GM21515 (cell line): ENCODE data around the gene WDFY4.

ENCODE experiments used
- ATAC-seq: cut with Tn5 transposase; IDR thresholded peaks from one replicate; pipeline ENCODE4 v1.9.1; 2021; ENCODE audit not compliant: unreplicated experiment

Gene WDFY4

GRCh38 chr10:48656241-48656913, 28.3 kb upstream of the WDFY4 start:
- peak; percentile 87 for ATAC-seq

- ATAC-seq, result no peak
These were observed 27.8 kb upstream of the WDFY4 start for GRCh38 chr10:48656914-48657305.

DNA sequence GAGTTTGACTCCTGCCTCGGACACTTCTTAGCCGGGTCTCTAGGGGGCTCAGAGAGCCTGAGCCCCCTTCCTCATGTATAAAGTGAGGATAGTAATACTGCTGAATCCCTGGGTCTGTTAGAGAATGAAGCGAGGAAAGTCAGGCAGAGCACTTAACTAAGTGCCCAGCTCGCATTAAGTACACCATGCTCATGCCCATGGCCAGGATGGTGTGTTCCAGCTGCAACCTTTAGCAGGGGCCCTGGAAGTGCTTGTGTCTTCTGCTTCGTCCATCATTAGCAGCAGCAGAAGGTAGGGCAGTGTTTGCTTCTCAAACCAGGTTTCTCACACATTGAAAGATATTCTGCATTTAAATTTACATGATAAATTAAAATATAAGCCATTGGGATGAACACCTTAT, 27.3 kb upstream of the WDFY4 start:
- ATAC-seq, result no peak

- no peak for ATAC-seq
These were observed 26.3 kb upstream of the WDFY4 start for GRCh38 chr10:48658243-48658974.

GRCh38 chr10:48658975-48659269, 25.8 kb upstream of the WDFY4 start:
- no peak for ATAC-seq

DNA sequence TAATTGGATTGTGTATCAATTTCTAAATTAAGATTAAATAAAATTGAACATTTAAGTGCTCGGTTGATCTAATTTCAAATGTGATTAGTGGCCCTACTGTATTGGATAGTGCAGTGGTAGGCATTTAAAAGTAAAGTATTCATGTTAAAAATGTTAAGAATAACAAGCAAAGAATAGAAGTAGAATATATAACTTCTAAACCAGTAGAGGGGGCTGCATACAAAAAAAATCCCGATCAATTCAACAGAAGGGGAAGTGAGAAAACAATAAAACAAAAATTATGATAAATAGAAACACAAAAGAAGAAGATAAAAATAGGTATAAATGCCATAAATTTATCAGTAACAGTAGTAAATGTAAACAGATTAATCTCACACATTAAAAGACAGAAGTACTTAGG, 24.9 kb upstream of the WDFY4 start:
- no peak for ATAC-seq

DNA sequence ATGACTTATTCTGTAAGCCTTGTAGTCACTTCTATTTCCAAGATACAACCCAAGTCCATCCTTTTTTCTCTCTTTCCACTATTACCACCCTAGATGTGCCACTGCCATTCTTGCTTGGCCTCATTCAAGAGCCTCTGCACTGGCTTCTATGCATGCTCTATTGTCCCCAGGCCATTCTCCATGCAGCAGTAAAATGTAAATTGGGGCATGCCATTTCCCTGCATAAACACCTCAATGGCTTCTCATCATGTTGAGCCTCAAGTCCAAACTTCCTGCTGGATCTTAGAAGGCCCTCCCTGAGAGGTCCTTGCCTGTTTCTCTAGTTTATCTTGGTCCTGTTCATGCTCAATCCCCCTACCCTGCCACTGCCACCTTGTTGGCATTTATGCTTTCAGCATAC, 23.2 kb upstream of the WDFY4 start:
- ATAC-seq, result no peak

- ATAC-seq, result peak; percentile 30
These were observed 16.6 kb upstream of the WDFY4 start for GRCh38 chr10:48667960-48668590.

DNA sequence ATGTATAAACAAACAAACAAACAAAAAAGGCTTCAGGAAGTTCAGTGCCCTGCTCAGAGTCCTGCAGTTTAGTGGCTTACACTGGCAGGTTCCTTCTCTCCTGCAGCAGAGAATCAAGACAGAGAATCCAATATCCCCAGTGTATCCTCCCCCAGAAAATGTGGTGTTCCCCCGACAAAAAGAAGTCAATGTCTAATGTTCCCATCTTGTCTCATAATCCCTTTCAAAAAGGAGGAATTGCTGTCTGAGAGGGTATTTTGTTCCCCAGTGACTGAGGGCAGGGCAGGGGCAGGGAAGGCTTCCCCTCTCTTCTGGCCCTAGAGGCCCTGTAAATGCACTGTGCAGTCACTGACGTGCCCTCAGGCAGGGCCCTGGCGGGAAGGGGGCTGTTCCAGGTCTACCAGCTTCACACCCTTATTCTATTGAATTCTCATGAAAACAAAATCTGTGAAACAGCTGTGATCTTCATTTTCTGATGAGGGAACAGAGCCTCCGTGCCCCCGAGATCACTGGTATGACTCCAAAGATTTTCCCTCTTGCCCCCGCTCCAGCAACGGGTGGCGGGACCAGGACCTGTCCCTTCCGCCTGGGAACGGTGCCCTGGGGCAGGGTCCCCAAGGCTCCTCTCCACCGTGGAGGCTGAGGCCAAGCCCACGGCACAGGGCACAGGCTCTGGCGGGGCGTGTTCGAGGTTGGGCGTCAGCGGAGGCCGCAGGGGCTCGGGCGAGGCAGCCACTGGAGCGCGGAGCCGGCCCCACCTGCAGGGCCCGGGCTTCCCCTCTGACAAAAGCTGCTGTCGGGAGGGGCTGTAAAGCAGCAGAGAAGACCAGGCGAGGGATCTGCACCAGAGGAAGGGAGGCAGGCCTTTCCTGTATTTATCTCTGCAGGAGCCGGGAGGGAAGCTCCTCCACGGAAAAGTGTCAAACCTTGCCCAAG, 13.4 kb upstream of the WDFY4 start:
- ATAC-seq, result peak; percentile 68

GRCh38 chr10:48671914-48672595, 12.6 kb upstream of the WDFY4 start:
- peak; percentile 42 for ATAC-seq

- ATAC-seq, result peak; percentile 36
These were observed 11.9 kb upstream of the WDFY4 start for GRCh38 chr10:48672596-48673265.

DNA sequence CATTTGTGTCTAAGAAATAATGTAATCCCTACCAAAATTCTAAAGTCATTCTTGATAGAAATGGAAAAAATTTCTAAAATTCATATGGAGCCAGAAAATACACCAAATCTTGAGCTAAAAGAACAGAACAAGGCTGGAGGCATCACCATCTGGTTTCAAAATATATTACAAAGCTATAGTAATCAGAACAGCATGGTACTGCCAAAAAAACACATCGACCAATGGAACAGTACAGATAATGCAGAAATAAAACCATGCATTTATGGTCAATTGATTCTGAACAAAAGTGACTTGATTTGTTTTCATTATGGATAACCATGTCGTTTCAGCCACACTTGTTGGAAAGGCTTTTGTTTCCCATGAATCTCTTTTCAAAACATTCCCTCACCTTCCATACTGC, 7.0 kb upstream of the WDFY4 start:
- no peak for ATAC-seq

DNA sequence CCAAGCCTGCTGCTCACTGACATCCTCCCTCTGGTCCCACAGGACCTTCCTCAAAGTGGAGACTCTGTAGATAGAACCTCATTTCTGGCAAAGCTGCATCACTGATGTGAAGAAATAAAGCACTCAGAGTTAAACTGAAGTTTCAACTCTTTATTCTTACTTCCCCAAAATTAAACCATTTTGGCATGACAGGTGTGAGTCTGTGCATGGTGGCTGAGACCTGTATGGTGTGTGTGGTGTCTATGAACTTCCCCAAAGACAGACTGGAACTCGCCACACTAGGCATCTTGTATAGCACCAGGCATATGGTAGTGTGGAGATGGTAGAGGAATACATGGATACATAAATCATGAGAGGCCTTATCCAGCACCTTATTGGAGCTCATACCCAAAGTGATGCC, 6.6 kb upstream of the WDFY4 start:
- ATAC-seq, result peak; percentile 77

DNA sequence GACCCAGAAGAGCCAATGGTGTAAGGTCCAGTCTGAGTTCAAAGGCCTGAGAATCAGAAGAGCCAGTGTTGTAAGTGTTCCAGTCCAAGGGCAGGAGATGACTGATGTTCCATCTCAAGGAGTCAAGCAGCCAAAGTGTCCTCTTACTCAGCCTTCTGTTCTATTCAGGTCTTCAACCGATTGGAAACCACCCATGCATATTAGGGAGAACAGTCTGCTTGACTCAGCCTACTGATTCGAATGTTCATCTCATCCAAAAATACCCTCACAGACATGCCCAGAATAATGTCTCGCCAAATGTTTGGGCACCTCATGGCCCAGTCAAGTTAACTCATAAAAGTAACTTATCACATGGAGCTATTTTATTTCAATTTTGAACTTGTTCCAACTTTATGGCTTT, 2.9 kb upstream of the WDFY4 start:
- ATAC-seq, result no peak

DNA sequence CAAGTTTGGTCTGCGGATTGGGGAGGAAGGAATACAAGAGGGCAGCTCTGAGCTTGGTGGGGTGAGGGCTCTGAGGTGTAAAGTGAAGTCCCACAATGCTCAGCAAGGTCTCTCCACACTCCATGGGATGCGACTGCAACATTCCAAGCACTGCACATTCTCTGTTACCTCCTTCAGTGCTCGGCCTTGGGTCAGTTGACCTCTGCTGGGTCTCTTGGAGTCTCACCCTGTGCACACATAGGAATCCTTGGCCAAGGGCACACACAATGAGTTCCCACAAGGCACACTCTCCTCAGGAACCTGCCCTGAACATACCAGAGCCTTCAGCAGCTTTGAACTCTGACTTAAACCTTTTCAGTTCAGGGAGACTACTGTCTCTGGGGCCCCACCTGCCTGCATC, 2.4 kb upstream of the WDFY4 start:
- no peak for ATAC-seq

- ATAC-seq, result no peak
These were observed 1.2 kb upstream of the WDFY4 start for GRCh38 chr10:48683424-48683823.

DNA sequence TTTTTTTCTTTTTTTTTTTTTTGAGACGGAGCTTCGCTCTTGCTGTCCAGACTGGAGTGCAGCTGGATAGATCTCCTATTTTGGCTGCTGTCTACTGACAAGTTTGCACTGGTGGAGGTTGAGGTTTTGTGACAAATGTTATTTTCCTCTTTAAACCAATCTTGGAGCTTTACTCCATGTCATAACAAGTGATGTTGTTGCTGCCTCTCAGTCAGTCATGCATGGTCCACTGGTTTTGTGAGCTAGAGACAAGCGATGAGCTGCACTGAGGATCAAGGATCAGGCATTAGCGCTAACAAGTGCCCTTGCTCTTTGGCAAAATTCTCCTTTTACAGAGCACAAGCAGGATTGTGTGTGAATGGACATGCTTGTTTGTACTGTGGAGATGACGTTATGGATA, 805 bp upstream of the WDFY4 start:
- ATAC-seq, result no peak

DNA sequence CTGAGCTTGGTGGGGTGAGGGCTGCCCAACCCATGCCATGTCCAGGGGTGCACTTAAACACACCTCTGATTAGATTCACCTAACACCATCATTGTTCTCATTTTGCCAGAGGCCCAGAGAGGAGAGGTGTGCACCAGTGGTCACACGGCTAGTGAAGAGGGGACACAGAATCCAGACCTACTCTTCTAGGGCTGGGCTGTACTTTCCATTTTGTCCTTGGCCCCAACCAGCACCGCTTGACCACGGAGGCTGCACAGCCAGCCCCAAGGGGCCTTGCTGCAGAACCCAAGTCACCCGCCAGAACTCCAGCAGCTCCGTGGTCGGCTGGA, 246 bp upstream of the WDFY4 start:
- ATAC-seq, result no peak

DNA sequence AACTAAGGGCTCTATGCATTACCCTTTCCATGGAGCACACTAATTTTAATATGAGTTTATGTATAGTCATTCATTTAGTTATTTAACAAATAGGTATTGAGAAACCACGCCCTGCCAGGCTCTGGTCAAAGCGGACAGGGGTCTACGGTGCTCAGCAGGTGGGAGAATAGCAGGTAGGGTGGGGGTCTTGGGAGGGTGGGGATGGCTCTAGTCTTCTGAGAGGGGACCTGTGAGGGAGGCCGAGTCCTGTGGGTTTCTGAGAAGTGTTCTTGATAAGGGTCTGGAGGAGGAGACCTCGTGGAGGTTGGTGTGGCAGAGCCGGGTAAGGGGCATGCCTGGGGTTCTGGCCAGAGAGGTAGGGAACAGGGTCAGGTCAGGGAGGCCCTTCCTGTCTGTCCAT, 1.1 kb downstream of the WDFY4 start:
- no peak for ATAC-seq
